NCI-H526 (cell line): ENCODE data around the gene TMEM201.

ENCODE experiments used
- DNase-seq, 2 experiments: peaks; one replicate each; lab custom pipeline; 2025; lab: John Stamatoyannopoulos, UW

TMEM201 gene

GRCh38 chr1:9600861-9601834 is 12.4 kb downstream of the TMEM201 start:
- DNase-seq = no peak

- no peak for DNase-seq
Measured at GRCh38 chr1:9601942-9602793, 13.5 kb downstream of the TMEM201 start.

DNA sequence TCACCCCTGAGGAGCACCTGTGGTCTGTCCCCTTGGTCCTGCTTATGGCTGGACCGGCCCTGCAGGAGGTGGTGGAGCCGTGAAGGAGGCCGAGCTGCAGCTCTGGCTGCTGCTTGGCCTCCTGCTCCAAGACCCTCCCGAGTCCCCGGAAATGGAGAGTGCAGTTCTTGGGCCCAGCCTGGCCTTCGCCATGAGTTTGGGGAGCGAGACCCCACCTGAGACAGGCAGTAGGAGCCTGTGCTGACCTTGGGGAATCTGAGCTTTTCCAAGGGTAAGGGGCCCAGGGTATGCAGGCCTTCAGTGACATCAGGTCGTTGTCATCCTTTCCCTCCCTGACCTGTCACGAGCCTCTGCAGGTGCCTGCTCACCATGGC is 14.1 kb downstream of the TMEM201 start:
- no peak for DNase-seq

GRCh38 chr1:9603307-9603706 is 14.6 kb downstream of the TMEM201 start:
- DNase-seq = no peak

- DNase-seq = no peak
Measured at GRCh38 chr1:9603766-9604753, 15.3 kb downstream of the TMEM201 start.

DNA sequence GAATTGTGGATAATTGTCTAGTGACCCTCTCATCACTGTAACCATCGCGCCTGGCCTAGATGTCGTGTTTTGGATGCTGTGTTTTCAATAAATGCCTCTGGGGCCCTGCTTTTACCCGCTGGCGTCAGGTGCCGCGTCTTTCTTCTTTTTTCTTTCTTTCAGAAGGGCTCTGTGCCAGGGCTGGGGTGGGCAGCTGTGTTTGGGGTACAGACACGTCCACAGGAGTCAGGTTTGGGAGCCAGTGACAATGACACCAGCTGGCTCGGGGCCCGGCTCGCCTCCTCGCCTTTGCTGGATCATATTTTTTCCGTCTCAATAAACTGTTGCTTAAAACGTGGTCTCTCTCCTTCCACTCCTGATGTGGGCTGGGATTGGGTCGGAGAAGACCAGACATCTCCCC is 16.1 kb downstream of the TMEM201 start:
- no peak for DNase-seq

DNA sequence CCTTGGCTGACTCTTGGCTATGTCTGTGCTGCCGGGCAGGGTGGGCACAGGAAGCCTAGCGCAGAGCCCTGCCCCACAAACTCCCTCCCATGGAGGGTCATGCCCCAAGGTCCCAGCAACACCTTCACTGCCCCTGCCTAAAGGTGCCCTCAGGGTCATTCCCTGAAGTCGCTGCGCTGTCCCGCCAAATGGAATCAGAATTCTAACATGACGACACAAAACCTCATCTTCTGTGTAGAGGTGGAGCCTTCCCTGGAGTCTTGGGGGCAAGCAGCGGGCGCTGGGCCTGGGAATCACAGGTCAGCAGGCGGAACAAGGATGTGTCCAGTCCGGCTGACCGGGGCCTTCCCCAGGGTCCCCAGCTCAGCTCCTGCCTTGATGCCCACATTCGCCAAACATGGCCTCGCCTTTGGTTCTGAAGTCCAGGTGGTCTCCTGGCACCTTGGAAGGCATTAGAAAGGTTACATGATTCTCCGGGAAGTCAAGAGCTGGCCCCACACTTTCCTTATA is 17.3 kb downstream of the TMEM201 start:
- DNase-seq = no peak

DNA sequence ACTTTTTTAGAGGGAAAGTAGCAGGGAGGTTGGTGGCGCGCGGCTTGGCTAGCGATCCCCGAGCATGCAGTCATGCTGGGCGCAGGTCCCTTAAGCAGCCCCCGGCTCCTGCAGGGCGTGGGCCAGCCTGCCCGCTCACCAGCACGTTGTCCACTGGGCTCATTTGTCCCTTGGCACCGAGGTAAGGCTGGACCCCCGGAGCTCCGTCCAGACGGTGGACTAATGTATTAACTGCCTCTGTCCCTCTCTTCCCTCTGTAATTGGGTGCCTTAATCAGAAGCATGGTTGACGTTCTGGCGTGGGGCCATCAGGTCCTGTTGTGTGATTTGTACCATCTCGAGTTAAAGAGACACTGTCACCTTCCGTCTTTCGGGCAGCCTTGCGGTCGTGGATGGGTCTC is 17.7 kb downstream of the TMEM201 start:
- DNase-seq = no peak

DNA sequence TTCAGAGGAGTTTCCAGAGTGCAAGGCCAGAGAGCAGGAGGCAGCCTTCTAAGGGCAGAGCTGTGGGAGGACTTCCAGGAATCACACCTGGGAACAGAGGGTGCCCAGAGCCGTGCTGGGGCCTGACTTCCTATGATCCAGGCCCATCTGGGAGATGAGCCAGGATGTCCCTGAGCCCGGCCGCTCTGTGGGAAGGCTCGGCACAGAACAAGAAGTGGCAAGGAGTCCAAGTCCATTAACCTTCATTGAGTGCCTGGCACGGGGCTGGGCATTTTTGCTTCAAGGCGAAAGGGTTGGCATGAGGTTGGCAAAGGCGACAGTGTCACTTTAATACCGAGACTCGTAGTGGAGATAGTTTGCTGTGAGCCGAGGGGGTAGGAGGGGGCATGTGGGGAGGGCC is 18.2 kb downstream of the TMEM201 start:
- no peak for DNase-seq

- DNase-seq = no peak
Measured at GRCh38 chr1:9607352-9607751, 18.6 kb downstream of the TMEM201 start.

GRCh38 chr1:9609998-9610397 is 21.3 kb downstream of the TMEM201 start:
- DNase-seq = no peak

DNA sequence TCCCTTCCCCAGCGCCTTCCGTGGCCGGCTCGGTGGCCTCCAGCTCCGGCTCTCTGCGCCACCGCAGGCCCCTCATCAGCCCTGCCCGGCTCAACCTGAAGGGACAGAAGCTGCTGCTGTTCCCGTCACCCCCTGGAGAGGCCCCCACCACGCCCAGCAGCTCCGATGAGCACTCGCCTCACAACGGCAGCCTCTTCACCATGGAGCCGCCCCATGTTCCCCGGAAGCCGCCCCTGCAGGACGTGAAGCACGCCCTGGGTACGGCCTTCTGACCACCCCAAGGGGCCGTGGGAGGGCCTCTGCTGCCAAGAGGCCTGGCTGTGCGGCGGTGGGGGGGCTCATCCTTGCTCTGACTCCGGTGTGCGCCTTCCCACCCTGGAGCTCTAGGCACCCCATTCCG is 21.8 kb downstream of the TMEM201 start:
- DNase-seq = no peak

DNA sequence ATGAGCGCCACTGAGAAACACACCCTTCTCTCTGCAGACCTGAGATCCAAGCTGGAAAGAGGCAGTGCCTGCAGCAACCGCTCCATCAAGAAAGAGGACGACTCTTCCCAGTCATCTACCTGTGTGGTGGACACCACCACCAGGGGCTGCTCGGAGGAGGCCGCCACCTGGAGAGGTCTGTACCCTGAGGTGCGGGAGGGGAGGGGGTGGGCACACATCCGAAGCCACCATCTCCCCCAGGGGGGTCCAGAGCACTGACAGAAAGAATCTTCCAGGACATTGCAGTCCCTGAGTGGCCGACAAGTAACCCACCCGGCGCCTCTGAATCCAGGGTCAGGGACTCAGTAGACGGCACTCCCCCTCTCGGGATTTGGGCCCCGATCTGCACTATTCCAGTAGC is 23.0 kb downstream of the TMEM201 start:
- DNase-seq = no peak

- DNase-seq = no peak
Measured at GRCh38 chr1:9612162-9612845, 23.6 kb downstream of the TMEM201 start.

DNA sequence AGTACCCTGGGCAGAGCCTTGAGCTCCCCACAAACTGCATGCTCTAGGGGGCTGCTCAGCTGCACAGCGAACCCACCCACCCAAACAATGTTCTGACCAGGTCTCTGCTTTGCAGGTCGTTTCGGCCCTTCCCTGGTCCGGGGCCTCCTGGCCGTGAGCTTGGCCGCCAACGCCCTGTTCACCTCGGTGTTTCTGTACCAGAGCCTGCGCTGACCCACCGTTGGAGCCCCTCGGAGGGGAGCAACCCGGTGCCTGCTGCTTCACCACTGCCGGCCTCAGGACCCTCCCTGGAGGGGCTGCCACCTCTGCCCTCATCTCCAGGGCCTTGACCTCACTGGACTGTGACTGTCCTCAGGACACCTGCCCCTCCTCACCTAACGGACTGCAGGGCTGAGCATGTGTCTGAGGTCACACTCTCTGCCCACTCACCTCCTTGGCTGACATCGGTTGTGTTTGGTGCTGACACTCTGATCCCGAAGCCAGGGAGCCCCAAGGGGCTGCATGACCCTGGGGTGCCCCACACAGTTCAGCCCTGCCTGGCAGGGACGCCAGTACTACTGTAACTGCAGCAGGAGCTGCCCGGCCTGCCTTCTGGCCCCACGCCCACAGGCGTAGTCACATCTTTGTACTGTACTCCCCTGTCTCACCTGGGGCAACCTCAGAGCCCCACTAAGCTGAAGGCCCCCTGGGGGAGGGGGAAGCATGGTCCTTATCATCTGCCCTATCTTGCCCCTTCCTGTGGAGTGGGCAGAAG is 24.3 kb downstream of the TMEM201 start:
- no peak for DNase-seq

- no peak for DNase-seq
Measured at GRCh38 chr1:9613625-9614299, 25.1 kb downstream of the TMEM201 start.

DNA sequence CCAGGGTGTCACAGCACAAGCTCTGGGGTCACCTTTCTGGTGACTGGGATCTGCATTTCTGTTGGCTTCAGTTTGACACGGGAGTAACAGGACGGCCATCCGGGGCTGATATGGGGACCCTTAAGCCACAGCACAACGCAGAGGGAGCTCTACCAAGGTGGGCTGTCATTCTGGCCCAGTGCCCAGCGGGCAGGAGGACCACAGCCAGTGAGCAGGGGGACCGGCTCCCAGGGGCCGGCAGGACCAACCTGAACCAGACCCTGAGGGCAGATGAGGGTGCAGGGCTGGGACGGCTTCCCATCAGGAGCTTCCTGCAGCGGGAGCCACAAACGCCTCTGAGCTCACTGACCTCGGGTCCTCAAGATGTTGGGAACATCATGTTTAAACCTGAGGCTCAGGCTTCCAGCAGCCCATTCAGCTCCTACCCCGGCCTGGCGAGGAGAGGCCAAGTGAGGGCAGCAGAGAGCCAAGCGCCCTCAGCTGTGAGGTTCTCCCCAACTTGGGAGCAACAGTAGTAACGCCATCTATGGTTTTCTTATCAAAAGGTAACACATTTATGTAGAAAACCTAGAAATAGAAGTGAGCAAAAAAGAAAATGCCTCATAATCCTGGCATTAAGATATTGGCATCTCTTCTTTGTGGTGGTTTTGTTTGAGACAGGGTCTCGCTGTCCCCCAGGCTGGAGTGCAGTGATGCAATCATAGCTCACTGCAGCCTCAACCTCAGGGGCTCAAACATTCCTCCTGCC is 26.8 kb downstream of the TMEM201 start:
- peak in 1 of 2 experiments; percentile 41 for DNase-seq

DNA sequence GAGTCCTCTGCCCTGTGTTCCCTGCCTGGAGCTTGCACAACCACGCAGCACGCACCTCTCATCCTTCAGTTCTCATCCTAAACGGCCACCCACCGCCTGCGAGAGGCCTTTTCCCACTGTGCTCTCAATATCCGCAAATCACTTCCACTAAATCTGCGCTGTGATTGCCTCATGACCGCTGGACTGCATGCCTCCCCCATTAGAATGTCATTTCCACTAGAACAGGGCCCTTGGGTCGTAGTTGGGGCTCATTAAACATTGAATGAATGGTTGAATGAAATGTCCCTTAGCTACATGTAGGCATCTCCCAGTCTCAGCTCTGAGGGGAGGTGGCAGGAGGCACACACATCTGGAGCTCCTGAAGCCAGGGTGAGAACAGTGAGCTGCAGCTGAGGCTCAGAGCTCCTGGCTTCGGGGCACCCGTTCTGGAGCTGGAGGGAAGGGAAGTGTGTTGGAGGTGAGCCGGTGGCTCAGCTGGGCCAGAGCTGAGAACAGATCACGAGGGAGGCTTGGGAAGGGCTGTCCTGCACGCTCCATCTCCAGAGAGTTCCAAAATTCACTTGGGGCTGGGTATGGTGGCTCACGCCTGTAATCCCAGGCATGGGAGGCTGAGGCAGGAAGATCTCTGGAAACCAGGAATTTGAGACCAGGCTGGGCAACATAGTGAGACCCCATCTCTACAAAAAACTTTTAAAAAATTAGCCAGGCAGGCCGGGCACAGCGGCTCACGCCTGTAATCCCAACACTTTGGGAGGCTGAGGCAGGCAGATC is 30.4 kb downstream of the TMEM201 start:
- no peak for DNase-seq
